HEK293 (cell line): ENCODE results near the gene DMC1.

Experiments
- ATF2 ChIP-seq: fragments of 450-650 bp; formaldehyde crosslinking; IDR thresholded peaks from 2 replicates; pipeline ENCODE4 v1.5.1; 2016; ENCODE audit warnings: missing biosample characterization, missing genetic modification characterization, low read depth
- BCL6B ChIP-seq: fragments of 450-650 bp; formaldehyde crosslinking; IDR thresholded peaks from 2 replicates; pipeline ENCODE4 v1.5.1; 2017; ENCODE audit warnings: missing biosample characterization, missing genetic modification characterization
- FEZF1 ChIP-seq: fragments of 450-650 bp; formaldehyde crosslinking; IDR thresholded peaks from 2 replicates; pipeline ENCODE4 v1.5.1; 2016; ENCODE audit warnings: missing biosample characterization, missing genetic modification characterization
- GLI2 ChIP-seq: fragments of 450-650 bp; formaldehyde crosslinking; IDR thresholded peaks from 2 replicates; pipeline ENCODE4; 2017; ENCODE audit warnings: missing biosample characterization, missing genetic modification characterization, low read depth, borderline replicate concordance
- GLIS1 ChIP-seq: fragments of 450-650 bp; formaldehyde crosslinking; IDR thresholded peaks from 2 replicates; pipeline ENCODE4 v1.5.1; 2016; ENCODE audit warnings: missing biosample characterization, missing genetic modification characterization
- HOXC10 ChIP-seq: sonication (generic); formaldehyde crosslinking; IDR thresholded peaks from 2 replicates; pipeline ENCODE4 v1.8.1; 2023; ENCODE audit warnings: mild to moderate bottlenecking, missing genetic modification reagents
- KLF16 ChIP-seq: fragments of 450-650 bp; formaldehyde crosslinking; IDR thresholded peaks from 2 replicates; pipeline ENCODE4 v1.5.1; 2017; ENCODE audit warnings: missing biosample characterization, missing genetic modification characterization
- MZF1 ChIP-seq: fragments of 450-650 bp; formaldehyde crosslinking; IDR thresholded peaks from 2 replicates; pipeline ENCODE4 v1.5.1; 2017; ENCODE audit warnings: missing biosample characterization, missing genetic modification characterization, borderline replicate concordance
- PBX3 ChIP-seq: sonication (generic); formaldehyde crosslinking; IDR thresholded peaks from 2 replicates; pipeline ENCODE4 v1.8.1; 2022; ENCODE audit warnings: mild to moderate bottlenecking, moderate library complexity, missing genetic modification reagents
- PRDM10 ChIP-seq: fragments of 450-650 bp; formaldehyde crosslinking; IDR thresholded peaks from 2 replicates; pipeline ENCODE4 v1.5.1; 2016; ENCODE audit warnings: missing biosample characterization, missing genetic modification characterization
- SCRT1 ChIP-seq: fragments of 450-650 bp; formaldehyde crosslinking; IDR thresholded peaks from 2 replicates; pipeline ENCODE4 v1.5.1; 2016; ENCODE audit warnings: missing biosample characterization, missing genetic modification characterization, borderline replicate concordance
- SCRT2 ChIP-seq: fragments of 450-650 bp; formaldehyde crosslinking; IDR thresholded peaks from 2 replicates; pipeline ENCODE4 v1.5.1; 2016; ENCODE audit warnings: missing biosample characterization, missing genetic modification characterization
- SETDB1 ChIP-seq: IDR thresholded peaks from one replicate; pipeline ENCODE4 v1.6.1; 2017; ENCODE audit warnings: mild to moderate bottlenecking, low read length, moderate library complexity, mixed read lengths; ENCODE audit not compliant: insufficient read length
- SP3 ChIP-seq: fragments of 450-650 bp; formaldehyde crosslinking; IDR thresholded peaks from 2 replicates; pipeline ENCODE4 v1.5.1; 2016; ENCODE audit warnings: missing biosample characterization, missing genetic modification characterization
- ZBTB17 ChIP-seq: fragments of 450-650 bp; formaldehyde crosslinking; IDR thresholded peaks from 2 replicates; pipeline ENCODE4 v1.5.1; 2016; ENCODE audit warnings: missing biosample characterization, missing genetic modification characterization
- ZBTB49 ChIP-seq: fragments of 450-650 bp; formaldehyde crosslinking; IDR thresholded peaks from 2 replicates; pipeline ENCODE4 v1.5.1; 2016; ENCODE audit warnings: missing biosample characterization, missing genetic modification characterization, low read depth
- ZNF133 ChIP-seq: fragments of 450-650 bp; formaldehyde crosslinking; IDR thresholded peaks from 2 replicates; pipeline ENCODE4 v1.5.1; 2016; ENCODE audit warnings: missing biosample characterization, missing genetic modification characterization
- ZNF138 ChIP-seq: fragments of 450-650 bp; formaldehyde crosslinking; IDR thresholded peaks from 2 replicates; pipeline ENCODE4 v1.5.1; 2016; ENCODE audit warnings: missing biosample characterization, missing genetic modification characterization, borderline replicate concordance
- ZNF184 ChIP-seq: fragments of 450-650 bp; IDR thresholded peaks from 2 replicates; pipeline ENCODE4 v1.5.1; 2018; ENCODE audit warnings: missing biosample characterization, mild to moderate bottlenecking, missing genetic modification characterization
- ZNF2 ChIP-seq: fragments of 450-650 bp; formaldehyde crosslinking; IDR thresholded peaks from 2 replicates; pipeline ENCODE4 v1.5.1; 2016; ENCODE audit warnings: missing biosample characterization, missing genetic modification characterization
- ZNF223 ChIP-seq: fragments of 450-650 bp; formaldehyde crosslinking; IDR thresholded peaks from 2 replicates; pipeline ENCODE4 v1.5.1; 2016; ENCODE audit warnings: missing biosample characterization, missing genetic modification characterization
- ZNF394 ChIP-seq: fragments of 450-650 bp; formaldehyde crosslinking; IDR thresholded peaks from 2 replicates; pipeline ENCODE4 v1.5.1; 2016; ENCODE audit warnings: missing biosample characterization, missing genetic modification characterization, mild to moderate bottlenecking, moderate library complexity, borderline replicate concordance
- ZNF416 ChIP-seq: fragments of 450-650 bp; formaldehyde crosslinking; IDR thresholded peaks from 2 replicates; pipeline ENCODE4 v1.5.1; 2016; ENCODE audit warnings: missing biosample characterization, missing genetic modification characterization
- ZNF548 ChIP-seq: fragments of 450-650 bp; formaldehyde crosslinking; IDR thresholded peaks from 2 replicates; pipeline ENCODE4 v1.5.1; 2016; ENCODE audit warnings: missing biosample characterization, missing genetic modification characterization
- ZNF596 ChIP-seq: fragments of 450-650 bp; IDR thresholded peaks from 2 replicates; pipeline ENCODE4 v1.5.0; 2018; ENCODE audit warnings: missing biosample characterization, mild to moderate bottlenecking, missing genetic modification characterization, moderate library complexity
- ZNF658 ChIP-seq: fragments of 450-650 bp; formaldehyde crosslinking; IDR thresholded peaks from 2 replicates; pipeline ENCODE4; 2016; ENCODE audit warnings: missing biosample characterization, missing genetic modification characterization
- ZNF664 ChIP-seq: fragments of 450-650 bp; formaldehyde crosslinking; IDR thresholded peaks from 2 replicates; pipeline ENCODE4 v1.5.1; 2016; ENCODE audit warnings: missing biosample characterization, missing genetic modification characterization
- ZNF792 ChIP-seq: fragments of 450-650 bp; formaldehyde crosslinking; IDR thresholded peaks from 2 replicates; pipeline ENCODE4 v1.5.1; 2016; ENCODE audit warnings: missing biosample characterization, missing genetic modification characterization
- ZSCAN4 ChIP-seq: fragments of 450-650 bp; formaldehyde crosslinking; IDR thresholded peaks from 2 replicates; pipeline ENCODE4 v1.5.1; 2017; ENCODE audit warnings: missing biosample characterization, missing genetic modification characterization

Gene DMC1

GRCh38 chr22:38506118-38506962 lies 63.6 kb downstream of the DMC1 start, which contains the start of gene DDX17 (continued):
- TF ChIP-seq SETDB1 (no peak), SP3 (tag by site-specific recombination) (no peak), ATF2 (tag by site-specific recombination) (peak; percentile 6; the same call in 1 of the 2 replicates), ZNF658 (tag by site-specific recombination) (no peak), FEZF1 (no peak), ZSCAN4 (tag by site-specific recombination) (0 out of 2 replicates have a peak, but pooled peaks have one; percentile 11), BCL6B (tag by site-specific recombination) (no peak), SCRT2 (tag by site-specific recombination) (no peak), PBX3 (peak; percentile 69; the same call in 1 of the 2 replicates), GLIS1 (tag by site-specific recombination) (no peak), ZNF548 (tag by site-specific recombination) (no peak), MZF1 (tag by site-specific recombination) (no peak), HOXC10 (CRISPR knock-in tag) (no peak), ZNF394 (tag by site-specific recombination) (no peak; the same call in 1 of the 2 replicates), ZNF133 (tag by site-specific recombination) (no peak), KLF16 (tag by site-specific recombination) (peak; percentile 76; the same call in 1 of the 2 replicates), ZNF792 (tag by site-specific recombination) (no peak), ZNF138 (tag by site-specific recombination) (no peak), ZBTB17 (tag by site-specific recombination) (peak; percentile 72), GLI2 (tag by site-specific recombination) (no peak), ZBTB49 (tag by site-specific recombination) (no peak; the same call in 1 of the 2 replicates), ZNF596 (no peak), SCRT1 (tag by site-specific recombination) (no peak), PRDM10 (tag by site-specific recombination) (no peak), ZNF664 (tag by site-specific recombination) (no peak), ZNF184 (tag by site-specific recombination) (no peak), ZNF223 (tag by site-specific recombination) (no peak), ZNF2 (0 out of 2 replicates have a peak, but pooled peaks have one; percentile 51), ZNF416 (tag by site-specific recombination) (no peak)
